IMR-90 (cell line): ENCODE results near the gene LHFPL3.

Experiments
- BHLHE40 ChIP-seq: fragments of 150-350 bp; IDR thresholded peaks from 2 replicates; pipeline ENCODE4 v1.6.1; 2016; ENCODE audit warnings: mild to moderate bottlenecking, low read depth, low read length
- CHD1 ChIP-seq: IDR thresholded peaks from 2 replicates; pipeline ENCODE4 v1.6.1; 2012; ENCODE audit warnings: low read depth, low read length, improper control_type of control experiment
- CTCF ChIP-seq: conservative IDR thresholded peaks from 2 replicates; pipeline ENCODE4 v1.5.1; 2012; ENCODE audit warnings: mild to moderate bottlenecking, low read depth, low read length, improper control_type of control experiment
- ELK1 ChIP-seq: fragments of 150-350 bp; IDR thresholded peaks from 2 replicates; pipeline ENCODE4 v1.6.1; 2016; ENCODE audit warnings: low read depth, mild to moderate bottlenecking, low read length, moderate library complexity, borderline replicate concordance
- FOS ChIP-seq: fragments of 150-350 bp; IDR thresholded peaks from 2 replicates; pipeline ENCODE4 v1.6.1; 2016; ENCODE audit warnings: low read depth, low read length
- MAFK ChIP-seq: IDR thresholded peaks from 2 replicates; pipeline ENCODE4 v1.6.1; 2012; ENCODE audit warnings: low read depth, low read length, improper control_type of control experiment
- MXI1 ChIP-seq: IDR thresholded peaks from 2 replicates; pipeline ENCODE4 v1.6.1; 2012; ENCODE audit warnings: low read depth, mild to moderate bottlenecking, low read length, moderate library complexity, borderline replicate concordance
- POLR2A ChIP-seq: IDR thresholded peaks from 2 replicates; pipeline ENCODE4 v1.6.1; 2012; ENCODE audit warnings: mild to moderate bottlenecking, low read depth, low read length
- RAD21 ChIP-seq: IDR thresholded peaks from 2 replicates; pipeline ENCODE4 v1.6.1; 2012; ENCODE audit warnings: low read length, improper control_type of control experiment
- RCOR1 ChIP-seq: IDR thresholded peaks from 2 replicates; pipeline ENCODE4 v1.6.1; 2012; ENCODE audit warnings: mild to moderate bottlenecking, low read length, improper control_type of control experiment; ENCODE audit not compliant: insufficient replicate concordance
- RFX5 ChIP-seq: IDR thresholded peaks from 2 replicates; pipeline ENCODE4 v1.8.0; 2012; ENCODE audit warnings: low read depth, mild to moderate bottlenecking, low read length, moderate library complexity
- SMC3 ChIP-seq: fragments of 150-350 bp; IDR thresholded peaks from 2 replicates; pipeline ENCODE4 v1.6.1; 2016; ENCODE audit warnings: low read depth, mild to moderate bottlenecking, antibody characterized with exemption, low read length, moderate library complexity
- USF2 ChIP-seq: fragments of 150-350 bp; IDR thresholded peaks from 2 replicates; pipeline ENCODE4 v1.6.1; 2017; ENCODE audit warnings: mild to moderate bottlenecking, antibody characterized with exemption, low read length, low read depth

DNA sequence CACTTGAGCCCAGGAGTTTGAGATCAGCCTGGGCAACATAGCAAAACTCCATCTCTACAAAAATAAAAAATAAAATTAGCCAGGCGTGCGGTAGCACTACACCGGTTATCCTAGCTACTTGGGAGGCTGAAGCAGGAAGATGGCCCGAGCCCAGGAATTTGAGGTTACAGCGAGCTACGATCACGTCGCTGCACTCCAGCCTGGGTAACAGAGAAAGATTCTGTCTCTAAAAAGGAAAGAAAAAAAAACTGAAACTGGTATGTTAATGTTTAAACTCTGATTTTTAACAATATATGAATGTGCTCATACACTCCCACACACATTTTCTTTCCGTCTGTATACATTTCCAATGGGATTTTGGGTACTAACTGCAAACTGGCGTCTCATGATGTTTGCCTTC, 545.0 kb downstream of the LHFPL3 start:
- TF ChIP-seq RAD21 (no peak), CHD1 (no peak), ELK1 (no peak), USF2 (no peak), CTCF (no peak), MAFK (no peak), MXI1 (no peak), RCOR1 (no peak), SMC3 (no peak), POLR2A (no peak), RFX5 (no peak), FOS (no peak), BHLHE40 (no peak)
